H7 (cell line): ENCODE measurements around the gene CCDC88C. TPM values are rescaled to one million over a fixed set of nuclear protein-coding genes. Genes with fewer than 3 reads are reported as not detected.
A peak's percentile ranks its signal among the peaks of the same experiment; 100 is the strongest.

Experiments used
- DNase-seq: peaks from one replicate; pipeline ENCODE4 v3.0.0; 2012
- H3K27me3 ChIP-seq: 2 replicates; pipeline ENCODE4 v1.6.0; 2011; ENCODE audit warnings: mild to moderate bottlenecking, low read length; ENCODE audit not compliant: control insufficient read depth, insufficient read depth
- H3K36me3 ChIP-seq: replicated peaks from 2 replicates; pipeline ENCODE4 v1.5.1; 2011; ENCODE audit warnings: low read length; ENCODE audit not compliant: control insufficient read depth, insufficient read depth
- H3K4me3 ChIP-seq: 2 replicates; pipeline ENCODE4 v1.5.1; 2011; ENCODE audit warnings: low read depth, mild to moderate bottlenecking, control low read depth, low read length, moderate library complexity; ENCODE audit not compliant: insufficient read depth
- total RNA-seq: library from RNA; depleted of rRNA; stranded (reverse); fragments of >200 nt; shearing (Covaris generic); gene quantifications from 2 replicates; pipeline ENCODE4 v1.2.3, GENCODE V29; 2014

CCDC88C gene
- total RNA-seq, 1 experiment from 2014 or later, result 25.2 TPM

DNA sequence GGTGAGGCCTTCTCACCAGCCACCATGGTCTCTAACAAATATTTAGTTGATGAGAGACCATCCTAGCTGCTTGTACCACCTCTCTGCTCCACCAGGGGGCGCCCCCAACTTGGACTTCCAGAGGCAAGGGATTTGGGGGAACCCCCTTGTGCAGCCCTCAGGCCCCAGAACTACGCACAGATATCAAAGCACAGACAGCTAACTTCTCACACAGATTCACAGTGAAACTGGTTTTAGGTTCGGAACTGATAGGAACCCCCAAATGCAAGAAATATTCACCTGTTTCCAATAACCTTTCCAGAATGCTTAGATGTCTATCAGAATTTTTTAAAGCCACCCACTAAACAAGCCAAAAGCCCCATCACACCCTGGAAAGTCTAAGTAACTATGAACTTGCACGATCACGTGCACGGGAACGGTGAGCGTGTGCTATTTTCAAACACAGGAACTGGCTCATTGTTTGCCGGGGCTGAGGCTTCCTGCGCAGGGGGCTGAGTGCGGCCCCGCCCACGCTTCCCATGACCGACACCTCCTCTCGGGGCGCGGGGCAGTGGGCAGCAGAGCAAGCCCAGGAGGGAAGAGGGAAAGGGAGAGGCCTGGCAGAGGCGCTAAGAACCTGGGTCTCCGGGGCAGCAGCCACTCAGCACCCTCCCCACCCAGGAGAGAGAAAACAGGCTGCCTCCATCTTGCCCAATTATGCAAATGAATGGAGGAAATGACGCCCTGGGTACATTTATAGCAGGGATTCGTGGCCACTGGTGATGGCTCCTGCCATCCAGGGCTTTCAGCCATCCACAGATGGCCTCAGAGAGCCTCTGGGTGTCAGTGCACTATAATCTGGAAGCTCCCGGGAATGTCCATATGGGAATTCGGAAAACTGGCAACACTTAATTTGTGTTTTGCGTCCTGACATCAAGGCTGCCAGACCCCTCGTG, 93.7 kb downstream of the CCDC88C start:
- peak; percentile 93 for DNase-seq
- Histone ChIP-seq H3K27me3 (no peaks in the 10 kb centered on the region), H3K4me3 (no peak overlapping the region), H3K36me3 (peaks cover 12% of the 10 kb centered on the region)

DNA sequence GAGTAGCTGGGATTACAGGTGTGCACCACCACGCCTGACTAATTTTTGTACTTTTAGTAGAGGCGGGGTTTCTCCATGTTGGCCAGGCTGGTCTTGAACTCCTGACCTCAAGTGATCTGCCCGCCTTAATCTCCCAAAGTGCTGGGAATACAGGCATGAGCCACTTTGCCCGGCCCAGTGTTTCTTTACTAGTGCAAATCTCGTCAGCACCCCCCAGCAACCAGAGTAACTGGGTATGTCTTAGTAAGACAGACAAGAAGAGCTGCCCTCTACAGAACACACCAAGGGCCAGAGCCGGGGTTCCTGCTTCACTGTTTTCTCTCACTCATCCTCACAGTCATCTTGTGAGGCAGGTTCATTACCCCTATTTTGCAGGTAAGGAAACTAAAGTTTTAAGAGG, 94.6 kb downstream of the CCDC88C start:
- no peak for DNase-seq
- Histone ChIP-seq H3K27me3 (no peaks in the 10 kb centered on the region), H3K4me3 (no peak overlapping the region), H3K36me3 (peaks cover 12% of the 10 kb centered on the region)

DNA sequence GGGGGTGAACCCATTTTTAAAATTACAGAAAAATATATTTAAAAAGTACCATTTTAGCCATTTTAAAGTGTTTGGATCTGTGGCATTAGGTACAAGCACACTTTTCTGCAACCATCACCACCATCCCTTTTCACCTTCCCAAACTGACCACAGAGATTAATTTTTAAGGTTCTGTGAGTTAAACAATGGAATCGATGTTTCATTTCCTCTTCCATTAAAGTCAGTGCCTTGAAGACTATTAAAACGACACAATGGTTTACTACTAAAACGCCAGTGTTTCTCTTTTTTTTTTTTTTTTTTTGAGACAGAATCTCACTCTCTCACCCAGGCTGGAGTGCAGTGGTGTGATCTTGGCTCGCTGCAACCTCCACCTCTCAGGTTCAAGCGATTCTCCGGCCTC, 95.0 kb downstream of the CCDC88C start:
- H3K36me3 ChIP-seq, result peaks cover 12% of the 10 kb centered on the region
- no peak overlapping the region for H3K4me3 ChIP-seq
- no peaks in the 10 kb centered on the region for H3K27me3 ChIP-seq
- DNase-seq, result no peak

DNA sequence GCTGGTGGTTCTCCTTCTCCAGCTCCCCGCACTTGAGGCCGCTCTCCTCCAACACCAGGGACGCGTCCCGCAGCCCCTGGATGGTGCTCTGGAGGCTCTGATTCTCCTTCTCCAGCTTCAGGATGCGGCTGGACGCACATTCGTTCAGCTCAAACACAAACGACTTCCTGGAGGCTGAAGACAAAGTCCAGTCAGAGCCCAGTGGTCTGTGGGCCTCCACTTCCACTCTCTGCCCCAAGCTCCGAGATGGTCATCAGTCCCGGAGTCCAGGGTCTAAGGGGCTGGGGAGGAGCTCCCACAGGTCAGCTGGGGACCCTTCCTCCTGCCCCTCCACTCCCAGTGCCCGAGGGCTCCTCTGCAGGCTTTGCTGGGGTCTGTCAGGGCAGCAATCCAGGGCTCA, 96.5 kb downstream of the CCDC88C start:
- DNase-seq, result no peak
- H3K4me3 ChIP-seq, result no peak overlapping the region
- H3K27me3 ChIP-seq, result no peaks in the 10 kb centered on the region
- peaks cover 13% of the 10 kb centered on the region for H3K36me3 ChIP-seq

DNA sequence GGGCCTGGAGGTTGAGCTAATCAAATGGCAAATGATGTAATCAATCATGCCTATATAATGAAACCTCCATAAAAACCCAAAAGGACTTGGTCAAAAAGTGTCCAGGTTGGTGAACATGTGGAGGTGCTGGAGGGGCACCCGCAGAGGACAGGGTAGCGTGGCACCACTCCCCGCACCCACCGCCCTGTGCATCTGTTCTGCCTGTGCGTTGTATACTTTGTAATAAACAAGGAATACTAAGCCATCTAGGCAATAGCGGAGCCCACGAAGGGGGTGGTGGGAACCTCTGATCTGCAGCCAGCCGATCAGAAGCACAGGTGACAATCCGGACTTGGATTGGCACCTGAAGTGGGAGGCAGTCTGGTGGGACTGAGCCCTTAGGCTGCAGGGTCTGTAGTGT, 97.4 kb downstream of the CCDC88C start:
- Histone ChIP-seq H3K27me3 (no peaks in the 10 kb centered on the region), H3K36me3 (peaks cover 20% of the 10 kb centered on the region), H3K4me3 (no peak overlapping the region)
- no peak for DNase-seq

DNA sequence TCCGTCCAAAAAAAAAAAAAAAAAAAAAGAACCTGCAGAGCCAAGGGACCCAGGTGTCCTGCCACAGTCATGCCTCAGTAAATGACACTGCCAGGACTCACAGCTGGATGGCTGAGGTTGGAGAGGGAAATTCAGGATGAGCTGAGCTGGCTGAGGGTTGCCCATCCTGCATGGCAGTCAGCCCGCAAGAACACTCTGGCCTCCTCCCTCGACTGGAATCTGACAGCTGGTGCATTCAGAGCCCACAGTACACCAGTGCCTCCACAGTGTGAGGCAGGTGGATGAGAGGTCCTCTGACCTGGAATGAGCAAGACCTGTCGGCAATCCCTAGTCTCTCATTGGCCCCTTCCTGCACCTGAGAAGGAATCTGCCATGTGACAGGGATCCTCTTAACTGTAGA, 98.7 kb downstream of the CCDC88C start:
- peaks cover 29% of the 10 kb centered on the region for H3K36me3 ChIP-seq
- H3K27me3 ChIP-seq, result no peaks in the 10 kb centered on the region
- no peak overlapping the region for H3K4me3 ChIP-seq
- DNase-seq, result no peak

DNA sequence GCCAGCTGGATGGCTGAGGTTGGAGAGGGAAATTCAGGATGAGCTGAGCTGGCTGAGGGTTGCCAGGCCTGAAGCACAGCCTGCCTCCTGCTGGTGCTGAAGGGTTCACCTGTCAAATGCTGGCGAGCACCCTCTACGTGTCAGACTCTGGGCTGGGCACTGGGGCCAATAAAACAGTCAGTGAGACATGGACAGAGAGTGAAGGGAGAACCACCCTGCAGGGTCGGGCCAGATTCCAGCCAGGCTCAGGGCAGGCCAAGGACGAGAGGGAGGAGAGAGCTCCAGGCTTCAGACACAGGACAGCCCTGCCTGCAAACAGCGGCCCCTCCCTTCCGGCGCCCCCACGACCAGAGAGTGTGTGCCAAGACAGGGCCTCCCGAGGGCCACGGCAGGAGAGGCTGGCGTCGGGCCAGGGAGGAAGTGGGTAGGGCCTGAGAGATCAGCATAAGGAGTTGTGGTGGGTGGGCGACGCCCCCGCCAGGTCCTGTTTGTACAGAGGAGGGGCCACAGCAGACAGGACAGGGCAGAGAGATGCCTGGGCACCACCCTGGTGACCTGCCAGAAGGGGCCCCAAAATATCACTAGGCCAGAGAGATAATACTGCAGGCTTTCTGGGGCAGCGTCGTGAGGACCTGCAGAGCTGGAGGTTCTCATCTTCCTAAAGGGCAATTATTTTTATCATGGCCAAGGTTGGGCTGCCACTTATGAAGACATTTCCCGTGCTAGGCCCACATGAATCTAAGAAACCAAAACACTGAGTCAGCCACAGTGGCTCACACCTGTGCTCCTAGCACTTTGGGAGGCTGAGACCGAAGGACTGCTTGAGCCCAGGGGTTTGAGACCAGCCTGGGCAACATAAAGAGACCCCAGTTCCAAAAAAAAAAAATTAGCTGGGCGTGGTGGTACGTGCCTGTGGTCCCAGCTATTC, 100.0 kb downstream of the CCDC88C start:
- peaks cover 34% of the 10 kb centered on the region for H3K36me3 ChIP-seq
- DNase-seq, result no peak
- H3K4me3 ChIP-seq, result no peak overlapping the region
- no peaks in the 10 kb centered on the region for H3K27me3 ChIP-seq

DNA sequence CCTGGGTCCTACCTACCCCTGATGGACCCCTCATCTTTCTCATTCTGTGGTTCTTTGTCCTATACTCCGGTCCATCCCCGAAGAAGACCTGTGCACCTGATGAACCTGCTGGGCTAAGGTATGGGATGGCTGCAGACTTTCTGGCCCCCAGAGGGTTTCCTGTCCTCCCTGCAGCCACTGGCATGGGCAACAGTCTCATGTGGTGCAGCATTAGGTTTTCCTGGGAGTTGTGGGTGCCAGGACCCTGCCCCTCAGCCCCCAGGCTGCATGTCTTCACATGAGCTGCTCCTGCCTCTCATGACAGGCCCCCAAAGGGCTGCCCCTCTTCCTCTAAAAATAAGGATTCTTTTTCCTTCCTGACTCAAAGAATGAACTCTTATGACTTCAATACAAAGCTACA, 100.9 kb downstream of the CCDC88C start:
- Histone ChIP-seq H3K27me3 (no peaks in the 10 kb centered on the region), H3K36me3 (peaks cover 34% of the 10 kb centered on the region)

DNA sequence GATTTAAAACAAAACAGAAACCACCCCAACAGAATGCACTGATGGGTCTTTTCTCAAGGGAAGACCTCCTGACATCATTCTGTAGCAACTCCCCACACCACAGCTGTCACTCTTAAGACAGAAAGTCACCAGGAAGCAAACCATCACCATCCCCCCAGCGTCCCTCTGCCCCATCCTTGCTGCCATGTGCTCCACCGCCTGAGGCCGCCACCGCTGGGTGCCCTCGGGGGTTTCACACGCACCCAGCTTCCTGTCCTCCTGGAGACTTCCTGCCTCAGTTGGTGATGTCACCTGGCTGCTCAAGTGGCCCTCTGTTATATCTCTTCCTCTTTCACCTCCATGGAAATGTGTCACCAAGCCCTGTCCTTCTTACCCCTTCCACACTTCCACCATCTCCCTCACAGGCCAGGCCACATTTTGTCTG, 101.8 kb downstream of the CCDC88C start:
- Histone ChIP-seq H3K27me3 (no peaks in the 10 kb centered on the region), H3K4me3 (no peak overlapping the region), H3K36me3 (peaks cover 40% of the 10 kb centered on the region)
- DNase-seq, result no peak

More for the DNA sequence above, 100.9 kb downstream of the CCDC88C start:
- no peak overlapping the region for H3K4me3 ChIP-seq
- no peak for DNase-seq

DNA sequence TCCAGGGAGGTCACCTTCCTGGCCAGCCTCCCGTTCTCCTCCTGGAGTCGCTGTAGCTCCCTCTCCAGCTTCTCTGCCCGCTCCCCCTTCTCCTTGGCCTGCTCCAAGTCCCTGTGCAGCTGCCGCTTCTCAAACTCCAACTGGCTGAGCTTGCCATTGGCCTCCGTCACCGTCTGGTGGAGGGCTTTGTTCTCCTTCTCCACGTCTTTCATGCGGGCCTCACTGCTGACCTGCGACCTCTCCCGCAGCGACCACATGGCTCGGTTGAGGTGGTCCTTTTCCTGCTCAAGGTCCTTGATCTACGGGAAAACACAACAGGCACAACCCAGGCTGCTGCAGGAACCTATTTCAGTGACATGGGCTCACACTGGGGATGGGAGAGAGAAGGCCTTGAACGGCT, 103.8 kb downstream of the CCDC88C start:
- Histone ChIP-seq H3K36me3 (peaks cover 32% of the 10 kb centered on the region), H3K27me3 (no peaks in the 10 kb centered on the region)
- no peak for DNase-seq

DNA sequence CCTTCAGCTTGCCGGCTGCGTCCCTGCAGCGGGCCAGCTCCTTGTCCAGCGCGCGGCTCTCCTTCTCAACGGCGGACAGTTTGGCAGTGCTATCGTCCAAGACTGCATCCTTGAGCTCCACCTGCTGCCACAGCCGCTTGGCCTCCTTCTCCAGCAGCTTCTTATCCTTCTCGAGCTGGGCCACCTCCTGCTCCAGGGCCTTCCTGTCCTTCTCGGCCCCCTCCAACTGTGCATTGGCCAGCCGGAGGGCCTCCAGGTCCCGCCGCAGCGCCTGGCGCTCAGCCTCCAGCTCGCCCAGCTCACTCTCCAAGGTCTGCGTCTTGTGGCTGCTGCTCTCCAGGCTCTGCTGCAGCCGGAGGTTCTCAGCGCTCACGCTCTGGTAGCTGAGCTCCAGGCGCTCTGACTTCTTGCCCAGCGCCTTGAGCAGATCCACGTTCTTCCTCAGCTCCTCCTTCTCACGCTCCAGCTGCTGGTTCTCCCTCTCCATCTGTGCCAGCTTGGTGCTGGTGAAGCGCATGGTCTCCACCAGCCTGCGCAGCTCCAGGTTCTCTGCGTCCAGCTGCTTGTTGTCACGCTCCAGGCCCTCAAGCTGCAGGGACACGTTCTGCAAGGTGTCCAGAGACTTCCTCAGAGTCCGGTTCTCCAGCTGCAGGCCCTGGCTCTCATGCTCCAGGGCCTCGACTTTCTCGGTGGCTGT, 104.3 kb downstream of the CCDC88C start:
- Histone ChIP-seq H3K36me3 (peaks cover 35% of the 10 kb centered on the region), H3K4me3 (no peak overlapping the region), H3K27me3 (no peaks in the 10 kb centered on the region)
- no peak for DNase-seq

More for the DNA sequence above, 103.8 kb downstream of the CCDC88C start:
- H3K4me3 ChIP-seq, result no peak overlapping the region

DNA sequence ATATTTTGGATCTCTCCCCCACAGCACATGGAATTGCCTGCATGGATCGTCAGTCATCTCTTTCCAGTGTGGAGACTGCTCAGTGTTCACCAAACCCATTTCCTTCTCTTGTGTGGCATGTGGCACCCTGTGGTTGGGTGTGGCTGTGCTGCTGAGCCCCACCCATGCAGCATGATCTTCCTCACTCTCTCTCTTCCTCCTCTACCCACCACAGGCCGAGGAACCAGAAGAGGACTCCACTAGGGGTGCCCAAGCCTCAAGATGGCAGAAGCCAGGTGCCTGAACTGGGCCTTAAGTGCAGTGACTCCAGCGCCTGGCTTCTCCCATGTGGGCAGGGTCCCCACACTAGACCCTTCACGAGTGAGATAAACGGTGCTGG, 106.3 kb downstream of the CCDC88C start:
- H3K27me3 ChIP-seq, result no peaks in the 10 kb centered on the region
- peaks cover 46% of the 10 kb centered on the region for H3K36me3 ChIP-seq
- H3K4me3 ChIP-seq, result no peak overlapping the region
- DNase-seq, result no peak

DNA sequence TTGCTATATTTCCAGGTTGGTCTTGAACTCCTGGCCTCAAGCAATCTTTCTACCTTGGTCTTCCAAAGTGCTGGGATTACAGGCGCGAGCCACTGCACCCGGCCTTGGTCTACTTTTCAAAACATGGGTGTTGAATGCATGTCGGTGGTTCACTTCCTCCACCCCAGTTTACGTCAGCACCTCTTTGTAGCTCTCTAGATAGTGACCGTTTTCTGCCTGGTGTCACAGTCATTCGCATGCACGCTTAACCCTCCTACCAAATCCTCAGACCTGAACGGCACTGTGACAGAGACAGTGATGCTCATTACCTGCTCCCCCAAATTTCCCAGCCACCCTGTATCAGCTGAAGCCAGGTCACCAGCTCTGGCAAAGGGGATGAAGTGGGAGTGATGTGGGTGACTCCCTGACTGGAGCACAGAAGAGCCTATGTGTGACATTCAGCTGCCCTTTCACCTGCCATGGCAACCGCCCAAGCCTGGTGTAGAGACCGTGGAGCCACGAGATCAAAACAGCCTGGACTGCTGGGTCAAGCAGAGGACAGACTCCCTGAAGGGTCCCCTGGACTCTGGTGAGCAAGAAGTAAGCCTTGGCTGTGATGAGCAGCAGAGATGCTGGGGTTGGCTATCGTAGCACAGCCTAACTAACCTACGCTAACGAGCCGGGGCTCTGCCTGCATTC, 106.9 kb downstream of the CCDC88C start:
- DNase-seq, result no peak
- Histone ChIP-seq H3K4me3 (no peak overlapping the region), H3K27me3 (no peaks in the 10 kb centered on the region), H3K36me3 (peaks cover 43% of the 10 kb centered on the region)

DNA sequence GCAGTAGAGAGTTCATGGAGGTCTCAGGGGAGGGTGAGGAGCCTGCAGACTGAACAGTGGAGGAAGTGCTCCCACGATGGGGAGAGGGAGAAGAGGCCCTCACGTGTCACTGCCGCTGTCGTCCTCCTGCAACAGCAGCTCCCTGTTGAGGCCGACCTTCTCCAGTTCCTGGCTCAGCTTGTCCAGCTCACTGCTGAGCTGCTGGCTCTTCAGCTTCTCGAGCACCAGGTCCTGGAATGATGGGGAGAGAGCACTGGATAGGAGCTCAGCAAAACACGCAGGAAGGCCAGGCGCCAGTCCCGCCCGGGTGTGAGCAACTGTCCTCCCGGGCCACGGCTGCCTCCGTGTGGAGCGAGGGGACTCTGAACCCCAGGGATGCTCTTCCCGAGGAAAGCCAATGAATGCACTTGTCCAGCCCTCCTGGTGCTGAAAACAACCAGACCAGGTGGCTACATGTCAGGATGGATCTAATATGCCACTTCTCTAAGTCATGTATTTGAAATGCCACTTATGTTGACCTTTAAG, 107.8 kb downstream of the CCDC88C start:
- Histone ChIP-seq H3K4me3 (no peak overlapping the region), H3K36me3 (peaks cover 35% of the 10 kb centered on the region), H3K27me3 (no peaks in the 10 kb centered on the region)
- DNase-seq, result no peak
